K562 treated with DMSO at 1 percent for 12 hours (cell line): ENCODE measurements around the gene SRPRA. TPM values are rescaled to one million over a fixed set of nuclear protein-coding genes. Genes with fewer than 3 reads are reported as not detected.

Experiments
- total RNA-seq: library from RNA; unstranded; fragments of 300-600 nt; gene quantifications from 2 replicates; pipeline ENCODE4 v1.2.3, GENCODE V29; 2022; ENCODE audit not compliant: insufficient read depth

The SRPRA gene, protein sequence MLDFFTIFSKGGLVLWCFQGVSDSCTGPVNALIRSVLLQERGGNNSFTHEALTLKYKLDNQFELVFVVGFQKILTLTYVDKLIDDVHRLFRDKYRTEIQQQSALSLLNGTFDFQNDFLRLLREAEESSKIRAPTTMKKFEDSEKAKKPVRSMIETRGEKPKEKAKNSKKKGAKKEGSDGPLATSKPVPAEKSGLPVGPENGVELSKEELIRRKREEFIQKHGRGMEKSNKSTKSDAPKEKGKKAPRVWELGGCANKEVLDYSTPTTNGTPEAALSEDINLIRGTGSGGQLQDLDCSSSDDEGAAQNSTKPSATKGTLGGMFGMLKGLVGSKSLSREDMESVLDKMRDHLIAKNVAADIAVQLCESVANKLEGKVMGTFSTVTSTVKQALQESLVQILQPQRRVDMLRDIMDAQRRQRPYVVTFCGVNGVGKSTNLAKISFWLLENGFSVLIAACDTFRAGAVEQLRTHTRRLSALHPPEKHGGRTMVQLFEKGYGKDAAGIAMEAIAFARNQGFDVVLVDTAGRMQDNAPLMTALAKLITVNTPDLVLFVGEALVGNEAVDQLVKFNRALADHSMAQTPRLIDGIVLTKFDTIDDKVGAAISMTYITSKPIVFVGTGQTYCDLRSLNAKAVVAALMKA
- 53.4 and 123 TPM in 2 replicates for total RNA-seq

GRCh38 chr11:126268708-126269579 is at the start of gene SRPRA, which contains the start of gene FOXRED1:
Gene SRPRA (minus strand): TSS chr11:126268895. CDS start chr11:126268804, 91 bp downstream.
Gene FOXRED1 (plus strand): TSS chr11:126269154. CDS start chr11:126269207, 53 bp downstream.

GRCh38 chr11:126303623-126304456 is 35.1 kb upstream of the SRPRA start, which contains the start of gene DCPS:
Gene DCPS (plus strand): TSS chr11:126304060. CDS start chr11:126304081, 21 bp downstream.

GRCh38 chr11:126282736-126283591 is 14.3 kb upstream of the SRPRA start, which contains the start of gene TIRAP:
Gene TIRAP (plus strand): TSS chr11:126283093. CDS start chr11:126290895, 7,802 bp downstream.

Other genes starting within 250 kb of the SRPRA start
- 1.3 TPM in 1 of 2 replicates, not detected in the other for gene CDON, start 206.0 kb downstream of the SRPRA start, total RNA-seq
- gene RPUSD4, start 57.2 kb downstream of the SRPRA start, total RNA-seq, result 15.2 and 19.1 TPM in 2 replicates
- 7.5 and 12.3 TPM in 2 replicates for gene FAM118B, start 57.1 kb downstream of the SRPRA start, total RNA-seq
- gene FOXRED1, start 259 bp upstream of the SRPRA start, total RNA-seq, result 38.8 and 39.3 TPM in 2 replicates
- gene TIRAP, start 14.2 kb upstream of the SRPRA start, total RNA-seq, result 5.7 and 7.6 TPM in 2 replicates
- gene DCPS, start 35.2 kb upstream of the SRPRA start, total RNA-seq, result 15.0 and 18.6 TPM in 2 replicates
- gene ST3GAL4, start 86.8 kb upstream of the SRPRA start, total RNA-seq, result 22.5 and 29.8 TPM in 2 replicates